Measurements from ENCODE around the gene ERBB2.

The ERBB2 gene

DNA sequence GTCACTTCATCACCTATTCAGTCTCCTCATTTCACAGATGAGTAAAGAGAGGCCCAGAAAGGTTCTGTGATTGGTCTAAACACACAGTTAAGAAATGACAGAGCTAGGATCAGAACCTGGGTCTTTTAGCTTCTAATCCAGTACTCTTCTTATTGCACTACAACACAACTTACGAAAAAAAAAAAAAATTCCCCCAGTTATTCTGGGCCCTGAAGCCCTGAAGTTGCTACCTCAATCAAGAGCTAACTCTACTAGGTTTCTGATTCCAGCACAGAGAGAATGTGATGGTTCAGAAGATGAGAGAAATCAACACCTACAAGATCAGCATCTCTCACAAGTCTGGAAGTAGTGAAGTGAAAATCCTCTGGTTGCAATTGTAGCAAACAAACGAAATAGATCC lies 75.2 kb downstream of the ERBB2 start:
- H3K4me1 ChIP-seq (ENCODE audit: control insufficient read depth, insufficient read depth, low read length, unreplicated experiment): no peaks in the 10 kb centered on the region
- no peak overlapping the region for H3K4me3 ChIP-seq (ENCODE audit: low read depth, low read length)
- H3K27me3 ChIP-seq (ENCODE audit: insufficient read depth, low read length): 0 out of 2 replicates have a peak, but pooled peaks cover 8% of the 10 kb centered on the region
- no peak overlapping the region for H3K27ac ChIP-seq (ENCODE audit: low read depth, low read length)
- H3K79me2 ChIP-seq (ENCODE audit: control insufficient read depth, insufficient read depth, low read length, unreplicated experiment): no peaks in the 10 kb centered on the region
- H3K36me3 ChIP-seq (ENCODE audit: insufficient read depth, low read length): no peaks in the 10 kb centered on the region
- H2AFZ ChIP-seq (ENCODE audit: low read length, unreplicated experiment): no peak overlapping the region

DNA sequence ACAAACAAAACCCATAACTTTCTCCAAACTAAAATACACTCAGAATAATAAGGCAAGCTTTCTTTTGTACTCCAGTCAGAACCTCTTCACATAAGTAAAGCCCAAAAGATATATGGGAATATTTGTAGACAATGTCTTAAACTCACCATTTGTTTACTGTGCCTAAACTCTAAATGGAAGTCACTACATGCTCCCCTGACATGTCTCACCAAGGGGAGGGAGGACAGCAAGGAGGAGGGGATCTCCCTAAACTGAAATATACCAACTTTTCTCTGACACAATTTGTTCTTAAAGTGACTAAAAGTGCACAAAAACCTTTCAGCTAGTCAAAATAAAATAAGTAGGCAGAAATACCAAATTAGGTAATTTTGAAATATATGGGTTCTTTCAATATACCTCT lies 76.4 kb downstream of the ERBB2 start:
- Histone ChIP-seq H2AFZ (ENCODE audit: low read length, unreplicated experiment) (no peak overlapping the region), H3K36me3 (ENCODE audit: insufficient read depth, low read length) (no peaks in the 10 kb centered on the region), H3K27me3 (ENCODE audit: insufficient read depth, low read length) (0 out of 2 replicates have a peak, but pooled peaks cover 8% of the 10 kb centered on the region), H3K79me2 (ENCODE audit: control insufficient read depth, insufficient read depth, low read length, unreplicated experiment) (no peaks in the 10 kb centered on the region), H3K27ac (ENCODE audit: low read depth, low read length) (no peak overlapping the region), H3K4me1 (ENCODE audit: control insufficient read depth, insufficient read depth, low read length, unreplicated experiment) (peaks cover 2% of the 10 kb centered on the region), H3K4me3 (ENCODE audit: low read depth, low read length) (no peak overlapping the region)

DNA sequence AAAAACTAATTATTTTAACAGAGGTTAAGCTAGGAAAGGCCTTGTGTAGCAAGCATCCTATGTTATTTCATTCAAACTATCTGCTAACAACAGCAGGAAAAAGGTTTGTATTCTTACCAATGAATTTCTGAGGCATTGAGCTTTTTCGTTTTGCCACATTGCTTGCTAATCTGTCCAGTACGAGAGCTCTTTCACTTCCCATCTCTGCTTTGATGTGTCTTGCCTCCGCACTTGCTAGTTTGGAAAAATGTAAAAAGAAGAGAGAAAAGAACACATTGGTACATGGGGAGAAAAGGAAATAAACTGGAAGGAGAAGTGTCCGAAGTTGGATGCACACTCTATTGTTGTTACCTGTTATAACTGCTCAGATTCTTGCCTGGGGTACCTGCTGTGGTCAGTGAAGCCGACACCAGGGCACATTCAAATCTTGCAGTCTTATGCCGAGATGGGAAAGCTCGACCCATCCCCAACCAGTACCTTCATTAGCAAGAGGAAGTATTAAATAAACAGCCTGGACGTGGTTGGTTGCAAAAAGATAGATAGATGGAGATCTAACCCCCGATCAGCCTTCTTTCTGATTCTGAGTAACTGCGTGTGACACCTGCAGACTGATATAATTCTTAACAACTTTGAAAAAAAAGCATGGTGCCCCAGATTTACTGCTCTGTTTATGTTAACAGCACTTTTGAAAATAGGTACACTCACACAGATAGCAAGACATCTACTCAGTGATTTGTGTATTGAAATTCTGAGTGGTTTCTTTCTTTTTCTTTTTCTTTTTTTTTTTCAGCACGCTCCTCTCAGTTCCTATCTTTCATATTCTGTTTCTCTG lies 77.9 kb downstream of the ERBB2 start:
- Histone ChIP-seq H3K79me2 (ENCODE audit: control insufficient read depth, insufficient read depth, low read length, unreplicated experiment) (no peaks in the 10 kb centered on the region), H2AFZ (ENCODE audit: low read length, unreplicated experiment) (no peak overlapping the region), H3K4me1 (ENCODE audit: control insufficient read depth, insufficient read depth, low read length, unreplicated experiment) (peaks cover 17% of the 10 kb centered on the region), H3K36me3 (ENCODE audit: insufficient read depth, low read length) (no peaks in the 10 kb centered on the region), H3K27me3 (ENCODE audit: insufficient read depth, low read length) (0 out of 2 replicates have a peak, but pooled peaks cover 8% of the 10 kb centered on the region), H3K27ac (ENCODE audit: low read depth, low read length) (no peak overlapping the region), H3K4me3 (ENCODE audit: low read depth, low read length) (no peak overlapping the region)

Measured in ACC112 (cell line).